HFFc6 (cell line): ENCODE results near the gene TREH. TPM values are rescaled to one million over a fixed set of nuclear protein-coding genes. Genes with fewer than 3 reads are reported as not detected.

Experiments used
- DNase-seq: peaks from one replicate; pipeline ENCODE4 v3.0.0-alpha.2; 2018
- H3K27ac Mint-ChIP-seq: 2 replicates; pipeline ENCODE4 v1.8.0; 2020; ENCODE audit warnings: mild to moderate bottlenecking, mixed read lengths
- H3K27me3 Mint-ChIP-seq: 2 replicates; pipeline ENCODE4 v1.8.0; 2021; ENCODE audit warnings: mild to moderate bottlenecking, moderate library complexity, mixed read lengths; ENCODE audit not compliant: insufficient read depth
- H3K36me3 Mint-ChIP-seq: 2 replicates; pipeline ENCODE4 v1.8.0; 2021; ENCODE audit warnings: low read depth, mixed read lengths
- H3K4me1 Mint-ChIP-seq: 2 replicates; pipeline ENCODE4 v1.8.0; 2020; ENCODE audit warnings: low read depth, mixed read lengths
- H3K4me3 Mint-ChIP-seq: 2 replicates; pipeline ENCODE4 v1.8.0; 2020; ENCODE audit warnings: mild to moderate bottlenecking, moderate library complexity, mixed read lengths
- H3K9me3 Mint-ChIP-seq: 2 replicates; pipeline ENCODE4 v1.8.0; 2020; ENCODE audit warnings: mild to moderate bottlenecking, mixed read lengths
- total RNA-seq, 6 experiments: library from RNA; stranded (reverse); fragmentation: NEBNext Ultra II Directional; extraction: Animal tissue kit (Norgen Biotek cat#: 25700); gene quantifications; 2 replicates in 1 of 6; 3 replicates in 5 of 6; pipeline ENCODE4 v1.2.3, GENCODE V29; 2021
- TF ChIP-seq, protein P1 (sequence below): fragments of 200-600 bp; sonication (generic); IDR thresholded peaks from 2 replicates; pipeline ENCODE4 v1.5.0; 2021; ENCODE audit warnings: antibody characterized with exemption, mild to moderate bottlenecking

TREH gene
- total RNA-seq, 6 experiments from 2014 or later = 0.07 TPM; not detected in 5

DNA sequence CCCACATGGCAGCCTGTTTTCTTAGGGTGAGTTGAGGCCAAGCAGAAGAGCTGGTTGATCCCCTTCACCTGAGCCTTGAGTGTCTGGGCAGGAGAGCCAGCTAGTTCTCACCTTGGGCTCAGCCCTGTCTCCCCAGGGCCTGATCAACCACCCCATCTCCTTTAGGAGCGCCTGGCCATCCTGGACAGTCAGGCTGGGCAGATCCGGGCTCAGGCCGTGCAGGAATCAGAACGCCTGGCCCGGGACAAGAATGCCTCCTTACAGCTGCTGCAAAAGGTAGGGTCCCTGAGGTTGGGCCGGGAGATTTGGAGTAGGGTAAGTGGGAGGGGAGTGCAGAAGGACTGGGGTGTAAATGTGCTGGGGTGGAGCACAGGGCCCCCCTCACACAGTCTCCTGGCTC lies 40.7 kb downstream of the TREH start:
- Mint-ChIP-seq H3K27ac (no peak overlapping the region; the same call in 1 of the 2 replicates), H3K36me3 (peaks cover 16% of the 10 kb centered on the region), H3K4me1 (peaks cover 29% of the 10 kb centered on the region), H3K27me3 (peaks cover 5% of the 10 kb centered on the region), H3K4me3 (no peak overlapping the region), H3K9me3 (no peaks in the 10 kb centered on the region)
- DNase-seq = no peak
- TF ChIP-seq, protein P1, sequence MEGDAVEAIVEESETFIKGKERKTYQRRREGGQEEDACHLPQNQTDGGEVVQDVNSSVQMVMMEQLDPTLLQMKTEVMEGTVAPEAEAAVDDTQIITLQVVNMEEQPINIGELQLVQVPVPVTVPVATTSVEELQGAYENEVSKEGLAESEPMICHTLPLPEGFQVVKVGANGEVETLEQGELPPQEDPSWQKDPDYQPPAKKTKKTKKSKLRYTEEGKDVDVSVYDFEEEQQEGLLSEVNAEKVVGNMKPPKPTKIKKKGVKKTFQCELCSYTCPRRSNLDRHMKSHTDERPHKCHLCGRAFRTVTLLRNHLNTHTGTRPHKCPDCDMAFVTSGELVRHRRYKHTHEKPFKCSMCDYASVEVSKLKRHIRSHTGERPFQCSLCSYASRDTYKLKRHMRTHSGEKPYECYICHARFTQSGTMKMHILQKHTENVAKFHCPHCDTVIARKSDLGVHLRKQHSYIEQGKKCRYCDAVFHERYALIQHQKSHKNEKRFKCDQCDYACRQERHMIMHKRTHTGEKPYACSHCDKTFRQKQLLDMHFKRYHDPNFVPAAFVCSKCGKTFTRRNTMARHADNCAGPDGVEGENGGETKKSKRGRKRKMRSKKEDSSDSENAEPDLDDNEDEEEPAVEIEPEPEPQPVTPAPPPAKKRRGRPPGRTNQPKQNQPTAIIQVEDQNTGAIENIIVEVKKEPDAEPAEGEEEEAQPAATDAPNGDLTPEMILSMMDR = no peak

DNA sequence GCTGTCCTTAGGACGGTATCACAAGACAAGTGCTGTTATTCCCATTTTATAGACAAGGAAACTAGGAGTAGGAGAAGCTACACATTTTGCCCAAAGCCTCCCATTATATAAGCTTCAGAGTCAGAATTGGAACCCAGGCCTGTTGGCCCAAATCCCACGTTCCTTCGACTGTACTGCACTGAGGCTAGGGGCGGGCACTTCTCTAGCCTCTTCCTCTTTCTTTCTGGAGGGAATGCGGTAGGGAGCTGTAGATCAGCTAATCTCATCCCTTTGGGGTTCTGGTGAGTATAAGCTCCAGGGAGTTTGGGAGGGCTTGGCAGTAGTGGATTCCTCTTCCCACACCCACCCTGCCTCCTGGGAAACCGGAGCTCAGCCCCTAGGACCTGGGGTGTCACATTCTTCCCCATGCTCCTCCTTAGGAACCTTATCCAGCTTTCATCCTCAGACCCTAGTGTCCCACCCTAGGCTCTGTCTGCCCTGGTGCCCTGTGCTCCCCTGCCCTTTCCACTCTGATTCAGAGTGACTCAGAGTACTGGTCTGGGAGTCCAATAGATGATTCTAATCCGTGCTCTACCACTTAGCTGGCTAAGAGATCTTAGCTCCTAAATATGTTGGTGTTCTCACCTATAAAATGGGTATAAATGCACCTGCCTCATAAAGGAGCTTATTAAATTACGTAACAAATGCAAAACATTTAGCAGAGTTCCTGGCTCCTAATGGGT lies 42.7 kb downstream of the TREH start:
- H3K9me3 Mint-ChIP-seq = no peaks in the 10 kb centered on the region
- H3K27ac Mint-ChIP-seq = peak overlapping the region; percentile 47
- peaks cover 7% of the 10 kb centered on the region for H3K27me3 Mint-ChIP-seq
- DNase-seq = no peak
- H3K36me3 Mint-ChIP-seq = peaks cover 20% of the 10 kb centered on the region
- TF ChIP-seq, protein P1 = no peak
- no peak overlapping the region for H3K4me3 Mint-ChIP-seq
- H3K4me1 Mint-ChIP-seq = peaks cover 47% of the 10 kb centered on the region

DNA sequence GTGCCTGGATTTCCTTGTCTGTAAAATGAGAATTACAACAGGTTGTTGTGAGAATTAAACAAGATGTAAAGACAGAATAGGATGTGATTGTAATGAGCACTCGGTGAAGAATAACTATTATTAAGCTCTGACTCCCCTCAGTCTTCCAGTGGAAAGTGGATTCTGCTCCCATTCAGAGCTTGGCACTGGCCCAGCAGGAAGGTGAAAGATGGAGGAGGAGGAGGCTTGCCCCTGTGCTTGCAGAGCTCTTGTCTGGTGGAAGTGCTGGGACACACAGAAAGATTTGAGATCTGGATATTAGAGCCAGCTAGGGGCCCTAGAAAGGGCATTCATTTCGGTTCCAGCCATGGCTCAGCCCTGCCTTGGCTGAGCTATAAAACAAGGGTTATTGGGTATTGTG lies 43.8 kb downstream of the TREH start:
- peaks cover 28% of the 10 kb centered on the region for H3K36me3 Mint-ChIP-seq
- no peak overlapping the region for H3K4me3 Mint-ChIP-seq
- H3K4me1 Mint-ChIP-seq = peaks cover 58% of the 10 kb centered on the region
- peaks cover 9% of the 10 kb centered on the region for H3K27me3 Mint-ChIP-seq
- TF ChIP-seq, protein P1 = no peak
- no peaks in the 10 kb centered on the region for H3K9me3 Mint-ChIP-seq
- no peak for DNase-seq
- peak overlapping the region; percentile 47 for H3K27ac Mint-ChIP-seq

DNA sequence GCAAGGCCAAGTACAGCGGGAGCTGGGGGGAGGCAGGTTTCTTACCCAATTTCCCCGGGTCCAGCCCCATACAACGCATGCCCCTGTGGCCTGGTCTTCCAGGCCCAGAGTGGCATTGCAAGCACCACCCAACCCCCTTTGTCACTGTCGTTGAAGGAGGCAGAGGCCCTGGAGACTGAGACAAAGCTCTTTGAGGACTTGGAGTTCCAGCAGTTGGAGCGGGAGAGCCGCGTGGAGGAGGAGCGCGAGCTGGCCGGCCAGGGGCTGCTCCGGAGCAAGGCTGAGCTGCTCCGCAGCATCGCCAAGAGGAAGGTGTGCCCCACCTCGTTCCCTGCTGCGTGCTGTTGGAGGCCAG lies 44.2 kb downstream of the TREH start:
- H3K27me3 Mint-ChIP-seq = peaks cover 11% of the 10 kb centered on the region
- no peak overlapping the region for H3K4me3 Mint-ChIP-seq
- H3K4me1 Mint-ChIP-seq = peaks cover 62% of the 10 kb centered on the region
- TF ChIP-seq, protein P1 = no peak
- H3K27ac Mint-ChIP-seq = peak overlapping the region; percentile 47
- H3K36me3 Mint-ChIP-seq = peaks cover 32% of the 10 kb centered on the region
- DNase-seq = no peak
- no peaks in the 10 kb centered on the region for H3K9me3 Mint-ChIP-seq

DNA sequence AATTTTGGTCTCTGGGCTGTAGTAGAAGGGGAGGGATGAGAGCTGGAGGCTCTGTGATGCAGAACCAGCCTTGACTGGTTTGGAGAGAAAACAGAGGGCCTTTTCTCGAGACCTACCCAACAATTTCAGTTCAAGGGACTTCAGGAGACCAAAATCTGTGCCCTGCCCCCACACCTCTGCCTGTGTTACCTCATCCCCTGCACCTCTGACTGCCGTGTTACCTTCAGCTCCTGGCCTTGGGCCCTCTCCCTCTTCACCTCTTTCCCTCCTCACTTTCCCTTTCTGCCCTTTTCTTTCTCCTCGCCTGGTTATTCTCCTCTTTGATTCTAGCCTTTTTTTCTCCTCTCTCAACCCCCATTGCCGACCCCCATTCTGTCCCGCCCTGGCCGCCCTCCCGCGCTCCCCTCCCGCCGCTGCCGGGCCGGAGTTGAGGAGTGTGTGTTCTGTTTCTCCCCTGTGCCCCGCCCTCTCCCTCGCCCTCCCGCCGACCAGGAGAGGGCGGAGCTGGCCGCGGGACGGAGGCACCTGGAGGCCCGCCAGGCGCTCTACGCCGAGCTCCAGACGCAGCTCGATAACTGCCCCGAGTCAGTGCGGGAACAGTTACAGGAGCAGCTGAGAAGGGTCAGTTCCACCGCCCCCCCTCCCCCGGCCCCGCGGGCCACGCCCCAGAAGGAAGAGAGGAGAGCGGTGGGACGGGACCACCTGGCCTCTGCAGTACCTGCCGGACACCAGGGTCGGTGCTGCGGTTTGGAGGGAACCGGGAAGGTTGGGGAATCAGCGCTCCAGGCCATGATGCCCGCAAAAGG lies 44.8 kb downstream of the TREH start:
- no peaks in the 10 kb centered on the region for H3K9me3 Mint-ChIP-seq
- no peak for DNase-seq
- TF ChIP-seq, protein P1 = peak; percentile 18; the same call in 1 of the 2 replicates
- H3K4me3 Mint-ChIP-seq = peak overlapping the region; percentile 19
- H3K36me3 Mint-ChIP-seq = peaks cover 38% of the 10 kb centered on the region
- peak overlapping the region; percentile 84 for H3K27ac Mint-ChIP-seq
- peaks cover 65% of the 10 kb centered on the region for H3K4me1 Mint-ChIP-seq
- peaks cover 11% of the 10 kb centered on the region for H3K27me3 Mint-ChIP-seq
